Inflammatory macrophage treated with lipopolysaccharide for 1 hour (primary cell): ENCODE results near the gene NOX3.
A peak's percentile ranks its signal among the peaks of the same experiment; 100 is the strongest.
"Not testable (repeated sequence)": the region's sequence is repeated elsewhere in the genome, so short reads cannot be mapped to it uniquely, and the experiment has no call there.

Experiments used
- DNase-seq, 2 donors: peaks; one replicate each; pipeline ENCODE4 v3.0.0-alpha.2; 2020 to 2022

The NOX3 gene

DNA sequence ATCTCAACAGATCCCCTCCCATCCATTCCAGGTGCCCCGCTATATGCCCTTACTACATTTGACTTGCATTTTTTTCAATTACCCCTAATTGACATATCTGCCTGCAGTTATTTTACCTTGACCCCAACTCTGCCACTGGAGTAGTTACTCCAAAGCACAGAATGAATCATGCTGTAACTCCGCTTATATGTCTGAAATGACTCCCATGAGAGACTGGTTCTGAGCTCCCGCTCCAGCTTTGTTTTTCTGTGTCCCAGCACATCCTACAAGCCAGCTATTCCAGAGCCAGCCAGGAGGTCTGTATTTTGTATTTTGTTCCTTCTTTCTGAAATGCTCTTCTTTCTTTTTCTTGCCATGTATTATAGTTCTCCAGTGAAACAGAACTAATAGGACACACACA lies 10.9 kb upstream of the NOX3 start:
- no peak for DNase-seq

DNA sequence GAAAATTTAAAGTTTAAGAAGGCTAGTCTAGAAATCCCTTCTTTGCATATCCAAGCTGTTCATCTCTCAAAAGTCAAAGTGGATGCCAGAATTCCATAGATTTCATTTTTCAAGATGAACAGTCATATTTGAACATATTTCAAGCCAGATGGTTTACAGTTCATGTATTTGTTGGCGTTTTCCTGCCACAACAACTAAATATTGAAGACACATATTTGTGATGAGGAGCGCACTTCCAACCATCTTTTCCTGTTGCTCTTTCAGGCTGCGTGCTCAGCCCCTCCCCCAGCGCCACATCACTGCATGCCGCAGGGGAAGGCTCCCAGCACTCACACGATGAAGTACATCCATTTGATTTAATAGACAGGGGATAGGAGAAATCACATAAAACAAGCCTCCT lies 5.9 kb upstream of the NOX3 start:
- no peak for DNase-seq

DNA sequence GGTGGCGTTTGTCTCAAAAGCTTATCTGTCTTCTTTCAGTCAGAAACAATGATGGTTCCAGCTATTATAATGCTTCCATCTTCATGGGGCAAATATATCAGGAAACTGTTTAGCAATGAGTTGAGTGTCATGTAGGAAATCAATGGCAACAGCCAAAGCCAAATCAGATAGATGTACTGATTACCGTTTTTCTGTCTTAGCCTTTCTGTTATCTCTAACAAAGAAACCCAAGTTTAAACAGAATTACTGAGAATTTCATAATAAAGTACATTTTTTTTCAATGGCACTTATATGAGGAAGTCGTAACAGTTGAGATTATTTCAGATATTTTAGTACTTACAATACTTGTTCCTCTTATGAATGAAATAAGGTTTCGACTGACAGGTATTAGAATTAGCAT lies 1.2 kb downstream of the NOX3 start:
- peak in 1 of 2 donors; percentile 1 for DNase-seq

DNA sequence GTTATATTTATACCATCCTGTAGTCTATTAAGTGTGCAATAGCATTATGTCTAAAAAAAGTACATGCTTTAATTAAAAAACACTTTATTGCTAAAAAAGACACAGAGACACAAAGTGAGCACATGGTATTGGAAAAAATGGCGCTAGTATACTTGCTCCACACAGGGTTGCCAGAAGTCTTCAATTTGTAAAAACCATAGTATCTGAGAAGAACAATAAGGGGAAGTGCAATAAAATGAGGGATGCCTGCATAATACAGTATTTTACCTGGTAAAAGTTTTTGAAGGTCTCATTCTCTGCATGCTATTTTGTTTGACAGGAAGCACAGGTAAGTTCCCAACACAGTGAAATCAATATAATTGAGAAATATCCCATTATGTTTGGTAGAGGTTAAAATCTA lies 1.6 kb downstream of the NOX3 start:
- no peak for DNase-seq

DNA sequence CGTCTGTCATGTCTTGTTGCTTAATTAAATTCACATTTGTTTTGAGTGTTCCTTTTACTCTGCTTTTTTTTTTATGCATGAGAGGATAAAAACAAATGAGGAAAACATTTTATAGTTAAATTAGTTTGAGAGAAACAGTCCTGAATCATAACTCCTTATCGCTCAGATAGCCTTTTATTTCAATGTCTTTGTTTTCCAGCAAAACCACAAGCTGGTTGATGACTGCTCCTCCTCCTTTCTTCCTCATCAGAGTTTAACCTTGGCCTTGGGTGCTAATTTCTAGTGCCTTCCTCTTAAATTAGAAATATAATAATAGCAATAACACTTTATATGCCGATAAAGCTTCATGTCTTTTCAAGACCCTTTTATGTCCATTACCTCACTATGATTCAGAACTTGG lies 3.1 kb downstream of the NOX3 start:
- DNase-seq: no peak

DNA sequence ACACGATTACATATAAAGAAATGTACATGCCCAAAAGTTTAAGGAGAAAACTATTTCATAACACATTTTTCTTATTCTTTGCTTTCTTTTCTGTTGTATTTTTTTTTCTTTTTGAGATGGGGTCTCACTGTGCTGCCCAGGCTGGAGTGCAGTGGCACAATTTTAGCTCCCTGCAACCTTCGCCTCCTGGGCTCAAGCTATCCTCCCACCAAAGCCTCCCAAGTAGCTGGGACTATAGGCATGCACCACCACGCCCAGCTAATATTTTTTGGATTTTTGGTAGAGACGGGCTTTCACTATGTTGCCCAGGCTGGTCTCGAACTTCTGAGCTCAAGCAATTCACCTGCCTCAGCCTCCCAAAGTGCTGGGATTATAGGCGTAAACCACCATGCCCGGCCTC lies 4.1 kb downstream of the NOX3 start:
- DNase-seq: not testable (repeated sequence)

DNA sequence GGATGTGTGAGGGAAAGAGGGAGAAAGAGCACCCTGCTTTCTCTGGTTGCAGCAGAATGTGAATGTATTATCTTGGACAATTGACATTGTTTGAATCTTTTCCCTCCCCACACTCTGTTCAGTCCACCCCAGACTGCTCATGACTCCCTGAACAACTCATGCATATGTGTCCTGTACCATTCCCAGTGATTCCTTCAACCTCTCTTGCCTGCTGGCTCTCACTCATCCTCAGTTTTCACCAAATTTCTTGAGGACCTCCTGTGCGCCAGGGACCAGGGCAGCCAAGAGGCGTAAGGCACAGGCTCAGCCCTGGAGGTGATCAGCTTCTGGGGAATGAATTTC lies 5.4 kb downstream of the NOX3 start:
- DNase-seq: no peak

DNA sequence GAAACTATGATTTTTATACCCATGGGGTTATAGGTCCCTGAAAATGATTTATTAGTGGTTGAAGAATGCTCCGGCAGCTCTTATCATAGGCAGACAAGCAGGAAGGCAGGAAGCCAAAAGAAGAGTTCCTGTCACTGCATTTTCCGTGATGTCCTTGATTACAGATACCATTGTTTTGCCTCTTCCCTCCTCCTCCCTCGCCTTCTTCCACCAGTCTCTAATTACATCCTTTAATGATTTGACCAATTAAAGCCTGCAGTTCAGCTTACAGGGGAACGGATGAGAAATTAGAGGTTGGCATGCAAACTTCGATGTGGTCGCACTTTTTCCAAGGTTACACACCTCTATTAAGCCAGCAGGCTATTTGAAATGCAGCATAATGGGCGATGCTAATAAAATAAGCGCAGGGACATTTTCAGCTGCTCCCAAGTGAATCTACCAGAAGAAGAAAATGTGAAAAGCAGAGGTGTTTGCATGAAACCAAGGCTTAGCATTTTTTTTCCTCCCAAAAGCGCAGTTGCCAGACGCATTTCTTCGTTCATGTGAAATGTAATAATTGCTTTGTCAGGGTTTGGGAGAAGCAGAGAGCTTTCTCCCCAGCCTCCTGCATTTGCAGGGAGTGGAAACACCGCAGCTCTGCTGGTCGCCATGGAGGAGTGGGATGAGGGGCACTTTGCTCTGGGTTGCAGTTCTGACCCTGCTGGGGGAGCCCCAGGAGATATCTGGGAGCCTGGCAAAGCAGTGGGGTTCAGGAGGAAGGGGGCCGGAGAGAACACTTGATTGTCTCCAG lies 6.0 kb downstream of the NOX3 start:
- DNase-seq: no peak

DNA sequence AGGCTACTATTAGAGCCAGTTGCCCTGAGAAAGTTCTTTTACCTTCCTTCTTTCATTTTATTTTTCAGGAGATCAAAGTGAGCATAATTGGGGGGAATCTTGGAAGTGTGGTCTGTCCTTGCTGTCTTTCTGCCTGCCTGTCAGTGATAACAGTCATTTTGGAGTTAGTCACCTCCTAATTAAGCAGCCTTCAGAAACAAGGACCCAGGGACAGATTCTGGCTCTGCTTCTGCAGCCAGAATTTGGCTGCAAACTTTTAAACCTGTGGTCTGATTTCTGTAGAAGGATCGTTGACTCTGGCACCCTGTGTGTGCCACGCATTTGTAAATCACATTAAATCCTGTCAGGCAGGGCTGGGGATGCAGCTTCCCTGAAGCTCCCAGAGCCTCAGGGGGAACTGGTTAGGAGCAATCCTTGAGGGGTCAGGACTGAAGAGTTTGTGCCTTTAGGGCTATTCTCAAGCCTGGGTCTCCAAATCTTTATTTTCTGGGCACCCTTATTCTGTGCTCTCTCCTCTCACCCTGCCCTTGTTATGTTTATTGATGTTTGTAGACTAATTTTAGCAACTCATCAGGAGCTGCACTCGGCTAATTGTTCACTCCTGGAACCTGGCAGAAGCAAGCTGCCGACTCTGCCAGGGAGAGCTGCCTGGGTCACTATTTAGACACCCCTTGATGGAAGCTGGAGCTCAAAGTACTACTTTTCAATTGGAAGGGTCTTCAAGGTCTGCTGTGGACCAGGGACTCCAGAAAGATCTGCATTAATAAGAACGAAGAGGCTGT lies 6.8 kb downstream of the NOX3 start:
- no peak for DNase-seq

DNA sequence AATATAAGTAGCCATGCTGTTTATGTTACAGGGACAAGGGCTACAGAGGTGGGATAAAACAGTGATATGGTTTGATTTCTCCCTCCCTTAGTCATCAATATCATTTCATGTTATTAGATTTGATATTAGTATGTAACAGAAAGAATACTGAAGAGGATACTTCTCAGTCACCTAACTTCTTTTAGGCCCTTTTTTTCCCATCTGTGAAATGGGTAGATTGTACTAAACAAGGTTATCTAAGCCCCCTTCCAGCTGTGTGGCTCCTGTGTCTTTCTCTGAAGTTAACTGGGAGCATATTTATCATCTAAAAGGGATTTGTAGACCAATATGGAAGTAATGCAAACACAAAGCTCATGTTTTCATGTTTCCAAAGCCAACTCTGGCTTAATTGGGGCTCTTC lies 7.7 kb downstream of the NOX3 start:
- DNase-seq: no peak

DNA sequence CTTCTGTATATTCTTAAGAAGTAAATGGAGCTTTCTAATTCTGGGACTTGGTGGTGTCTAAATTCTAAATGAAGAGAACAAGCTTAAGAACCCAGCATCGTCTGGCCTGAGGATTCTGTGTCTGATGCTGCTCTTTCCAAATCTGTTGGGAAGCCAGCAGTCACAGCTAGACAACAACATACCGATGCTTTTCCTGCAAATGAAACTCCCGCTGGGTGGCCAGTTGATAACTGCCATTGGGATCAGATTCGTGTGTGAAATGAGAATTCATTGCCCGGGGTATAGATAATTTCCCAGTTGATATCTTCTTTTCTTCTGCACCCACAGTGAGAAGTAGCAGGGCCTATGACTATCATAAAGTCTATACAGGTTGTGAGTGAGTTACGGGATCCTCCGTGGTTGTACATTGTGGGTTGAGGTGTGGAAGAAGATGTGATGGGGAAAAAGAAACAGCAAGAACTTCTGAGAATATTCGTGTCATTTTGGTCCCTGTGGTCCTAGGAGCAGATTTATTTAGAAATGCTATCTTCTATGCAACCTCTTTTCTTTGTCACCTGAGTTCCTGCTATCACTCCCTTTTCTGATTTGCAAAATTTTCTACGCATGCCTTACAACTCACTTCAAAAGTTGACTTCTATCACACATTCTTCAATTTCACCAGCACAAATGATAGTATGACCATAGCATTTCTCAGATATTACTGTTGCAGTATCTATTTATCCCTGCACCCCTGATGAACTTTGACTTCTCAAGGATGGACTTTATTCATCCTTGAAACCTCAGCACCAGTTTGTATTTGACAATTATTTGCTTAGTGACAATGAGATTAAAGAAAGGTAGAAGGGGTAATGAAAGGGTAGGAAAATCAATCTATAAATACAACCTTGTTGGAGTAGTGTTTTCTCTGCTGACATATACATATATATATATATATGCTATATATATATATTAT lies 10.4 kb downstream of the NOX3 start:
- DNase-seq: no peak

DNA sequence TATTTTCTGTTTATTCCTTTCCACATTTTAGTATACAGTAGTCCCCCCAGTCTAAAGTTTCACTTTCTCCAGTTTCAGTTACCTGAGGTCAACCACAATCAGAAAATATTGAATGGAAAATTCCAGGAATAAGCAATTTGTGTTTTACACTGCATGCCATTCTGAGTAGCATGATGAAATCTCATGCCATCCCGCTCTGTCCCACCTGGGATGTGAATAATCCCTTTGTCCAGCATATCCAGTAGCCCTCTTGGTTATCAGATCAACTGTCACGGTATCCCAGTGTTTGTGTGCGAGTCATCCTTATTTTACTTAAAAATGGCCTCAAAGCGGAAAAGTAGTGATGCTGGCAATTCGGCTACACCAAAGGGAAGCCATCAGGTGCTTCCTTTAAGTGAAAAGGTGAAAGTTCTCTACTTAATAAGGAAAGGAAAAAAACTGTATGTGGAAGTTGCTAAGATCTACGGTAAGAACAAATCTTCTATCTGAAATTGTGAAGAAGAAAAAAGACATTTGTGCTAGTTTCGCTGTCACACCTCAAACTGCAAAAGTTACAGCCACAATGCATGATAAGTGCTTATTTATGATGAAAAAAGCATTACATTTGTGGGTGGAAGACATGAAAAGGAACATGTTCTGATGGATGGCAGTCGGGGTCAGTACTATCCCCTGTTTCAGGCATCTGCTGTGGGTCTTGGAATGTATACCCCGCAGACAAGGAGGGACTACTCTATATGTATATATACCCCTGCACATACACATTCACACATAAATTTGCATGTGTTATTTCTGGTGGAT lies 11.3 kb downstream of the NOX3 start:
- DNase-seq: no peak

DNA sequence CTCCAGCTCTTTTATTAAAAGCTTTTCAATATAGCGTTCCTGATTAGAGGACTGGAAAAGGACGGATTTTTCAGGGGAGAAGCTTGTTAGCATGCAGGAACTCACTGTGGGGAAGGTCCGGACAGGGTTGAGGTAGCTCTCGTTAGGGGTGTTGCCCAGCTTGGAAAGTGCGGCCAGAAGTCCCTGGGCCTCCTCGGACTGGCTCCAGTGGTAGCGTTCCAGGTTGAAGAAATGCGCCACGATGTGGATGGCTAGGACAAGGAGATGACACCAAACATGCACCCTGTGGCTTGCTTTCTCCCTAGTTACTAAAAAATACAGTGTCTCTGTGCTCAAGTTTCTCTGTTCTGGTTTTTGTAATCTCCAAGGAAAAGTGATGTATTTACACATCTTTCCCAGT lies 12.5 kb downstream of the NOX3 start:
- no peak for DNase-seq

DNA sequence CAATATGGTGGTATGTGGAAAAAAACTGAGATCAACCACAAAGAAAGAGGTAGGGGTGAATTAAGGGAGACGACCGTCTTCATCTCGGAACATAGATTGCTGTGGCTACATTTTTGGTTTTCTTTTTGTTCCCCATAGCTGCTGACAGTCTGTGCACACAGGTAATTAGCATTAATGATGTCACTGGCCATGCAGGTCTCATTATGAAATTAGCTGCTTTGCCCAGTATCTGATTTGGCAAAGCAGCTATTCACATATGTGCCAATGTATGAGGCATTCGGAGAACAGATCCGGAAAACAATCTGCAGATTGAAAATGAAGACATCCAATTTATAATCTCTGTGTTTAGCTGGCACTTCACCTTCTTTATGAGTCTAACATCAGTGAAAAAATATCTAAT lies 13.1 kb downstream of the NOX3 start:
- DNase-seq: no peak

DNA sequence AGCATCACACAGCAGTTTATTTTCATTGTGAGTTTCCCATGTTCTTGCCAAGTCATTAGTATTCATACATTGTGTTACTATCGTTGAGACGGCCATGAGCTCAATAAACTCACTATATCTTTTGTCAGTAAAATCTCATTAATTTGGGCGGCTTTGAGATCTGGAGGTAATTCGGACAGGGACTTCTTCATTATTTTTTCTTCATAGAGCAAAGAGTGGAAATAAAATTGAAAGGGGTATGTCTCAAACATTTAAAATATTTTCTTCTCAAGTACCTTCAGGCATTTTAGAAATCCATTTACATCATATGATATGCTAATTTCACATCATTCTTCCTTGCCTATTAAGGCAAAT lies 14.6 kb downstream of the NOX3 start:
- DNase-seq: no peak

DNA sequence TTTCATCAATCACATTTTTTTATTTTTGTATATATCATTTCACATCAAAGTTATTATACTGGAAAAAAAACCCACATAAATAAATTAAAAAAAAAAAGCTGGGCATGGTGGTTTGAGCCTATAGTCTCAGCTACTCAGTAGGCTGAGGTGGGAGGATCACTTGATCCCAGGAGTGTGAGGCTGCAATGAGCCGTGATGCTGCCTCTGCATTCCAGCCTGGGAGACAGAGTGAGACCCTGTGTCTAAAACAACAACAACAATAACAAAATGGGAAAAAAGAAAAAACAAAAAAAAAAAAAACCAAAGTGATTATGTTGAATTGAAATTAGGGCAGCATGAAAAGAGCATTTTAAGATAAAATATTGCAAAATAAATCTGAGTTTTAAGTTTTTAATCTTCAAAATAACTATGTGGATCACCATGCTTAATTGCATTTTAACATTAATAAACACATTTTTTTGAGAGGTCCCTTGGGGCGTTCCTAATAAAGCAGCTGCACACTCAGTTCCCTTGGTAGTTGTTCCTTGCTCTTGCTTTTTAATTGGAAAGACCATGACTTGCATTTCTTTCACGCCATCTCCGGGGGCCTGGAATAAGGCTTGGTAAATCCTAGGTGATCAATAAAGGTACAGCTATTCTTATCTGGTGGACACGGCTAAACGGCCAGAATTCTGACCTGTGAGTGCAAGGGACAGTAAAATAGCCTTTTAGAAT lies 15.1 kb downstream of the NOX3 start:
- no peak for DNase-seq

DNA sequence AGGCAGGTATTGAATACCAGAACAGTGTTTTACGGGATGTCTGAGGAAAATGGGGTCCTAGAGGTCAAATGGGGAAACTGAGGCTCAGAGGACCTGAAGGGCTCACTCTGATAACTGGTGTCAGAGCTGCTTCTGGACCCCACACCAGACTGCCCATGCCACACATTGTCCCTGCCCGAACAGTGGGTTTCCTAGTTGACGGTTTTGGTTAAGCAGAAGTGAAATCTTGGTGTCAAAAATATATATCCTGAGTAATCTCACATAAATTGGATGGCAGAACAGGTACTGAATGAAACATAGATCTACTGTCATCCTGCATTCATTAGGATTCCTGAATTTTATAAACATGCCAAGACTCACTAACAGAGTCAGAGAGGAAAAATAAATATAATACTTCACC lies 16.3 kb downstream of the NOX3 start:
- DNase-seq: no peak

DNA sequence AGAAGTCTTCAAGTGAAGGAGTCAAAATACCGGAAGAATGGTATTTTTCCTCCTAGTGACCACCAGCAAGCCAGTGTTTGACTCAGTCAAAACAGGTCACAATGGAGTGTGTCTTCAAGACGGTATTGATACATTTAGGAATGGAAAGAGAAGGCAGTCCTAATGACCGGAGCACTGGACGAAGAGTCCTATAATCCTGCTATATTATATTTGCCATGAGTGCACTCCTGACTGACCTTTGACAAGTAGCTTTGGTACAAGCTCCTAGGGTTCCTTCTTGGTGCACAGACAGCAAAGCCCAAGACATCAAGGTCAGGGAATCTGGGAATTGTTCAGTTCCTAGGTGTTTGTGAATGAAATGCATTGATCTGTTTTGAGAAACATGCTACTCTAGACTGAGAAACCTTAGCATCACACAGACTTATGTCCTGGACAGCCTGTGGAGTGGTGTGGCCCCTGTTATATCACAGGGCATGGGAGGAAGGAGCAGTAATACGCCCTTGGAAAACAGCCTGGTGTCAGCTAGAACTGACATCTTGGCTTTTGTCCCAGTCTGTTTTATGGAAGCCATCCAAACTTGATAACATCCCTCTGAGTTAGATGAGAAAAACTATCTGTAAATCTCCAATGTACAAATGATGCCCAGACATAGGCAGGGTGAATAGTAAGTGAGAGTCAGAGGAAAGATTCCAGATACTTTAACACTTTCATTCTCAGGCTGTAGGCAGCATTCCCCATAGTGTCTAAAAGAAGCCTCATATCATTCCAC lies 18.5 kb downstream of the NOX3 start:
- no peak for DNase-seq

DNA sequence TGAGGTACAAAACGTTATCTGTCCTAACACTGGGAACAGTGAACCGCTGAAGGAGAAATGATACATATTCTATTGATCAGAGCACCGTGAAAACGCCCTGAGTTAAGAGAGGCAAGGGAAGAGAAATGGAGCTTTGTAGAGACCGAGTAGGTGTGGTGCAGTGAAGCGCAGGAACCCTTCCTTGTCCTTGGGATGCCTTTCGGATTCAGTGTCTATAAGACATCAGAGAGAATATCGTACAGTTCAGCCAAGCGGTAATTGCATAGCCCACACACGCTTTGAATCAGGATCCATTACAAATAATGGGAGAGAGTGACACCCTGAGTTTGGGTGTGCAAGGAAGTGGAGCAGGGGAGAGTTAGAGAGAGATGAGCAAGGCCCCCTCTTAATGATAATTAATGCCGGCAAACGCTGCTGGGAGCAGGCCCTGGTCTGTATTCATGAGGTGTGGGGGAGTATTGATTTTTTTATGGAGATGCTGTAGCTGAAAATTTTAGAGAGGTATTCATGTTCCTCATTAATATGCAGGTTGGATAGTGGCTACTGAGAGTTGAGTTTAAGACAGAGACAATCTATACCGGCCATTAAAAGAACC lies 20.7 kb downstream of the NOX3 start:
- no peak for DNase-seq

DNA sequence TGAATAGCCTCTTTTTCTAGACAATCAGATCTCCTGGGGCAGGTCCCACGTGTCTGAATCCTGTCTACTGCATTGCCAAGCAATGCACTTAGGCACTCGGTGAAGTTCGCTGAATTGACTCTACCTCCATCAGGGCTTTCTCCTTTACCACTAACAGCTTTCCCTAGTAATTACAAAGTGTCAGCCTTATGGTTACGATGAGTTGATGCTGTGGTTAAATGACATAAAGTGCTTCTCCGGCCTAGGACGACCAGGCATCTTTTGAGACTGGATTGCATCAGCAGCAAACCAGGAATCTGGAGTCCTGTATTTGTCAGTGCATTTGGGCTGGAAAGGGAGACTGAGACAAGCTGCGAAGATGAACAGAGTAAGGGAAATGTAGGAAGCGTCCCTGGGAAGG lies 21.5 kb downstream of the NOX3 start:
- DNase-seq: no peak

DNA sequence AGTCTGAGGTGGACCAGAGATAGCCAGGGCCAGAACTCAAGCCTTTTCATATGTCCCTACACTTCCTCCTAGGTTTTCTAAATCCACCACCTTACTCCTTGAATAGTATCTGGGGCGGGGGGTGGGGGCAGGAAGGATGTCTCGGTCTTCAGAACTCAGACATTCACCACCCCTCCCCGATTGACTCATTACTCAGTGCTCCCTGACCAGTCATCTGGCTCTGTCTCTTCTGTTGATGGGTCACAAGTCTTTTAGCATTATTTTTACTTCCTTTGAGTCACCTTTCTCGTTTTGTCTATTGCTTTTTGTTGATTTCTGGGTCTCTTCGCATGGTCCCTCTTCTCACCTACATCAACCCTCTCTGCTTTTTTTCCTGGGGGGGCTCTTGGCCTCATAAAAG lies 23.3 kb downstream of the NOX3 start:
- DNase-seq: no peak
